GM20431 (cell line): ENCODE results near the gene CDK15.
"Not testable (repeated sequence)": the region's sequence is repeated elsewhere in the genome, so short reads cannot be mapped to it uniquely, and the experiment has no call there.

ENCODE experiments used
- in situ Hi-C: fragments of 300-500 bp; cut with MseI, MboI; formaldehyde crosslinking; loops from one replicate; pipeline ENCODE4 v1.15.0; 2020; ENCODE audit warnings: low sequenced_read_pairs; ENCODE audit not compliant: unreplicated experiment

Gene CDK15

GRCh38 chr2:201806442-201807170, at the start of gene CDK15:
Gene CDK15, plus strand, starts transcription at chr2:201806537. Its CDS starts 128 bp downstream, at chr2:201806665.
- in situ Hi-C loops = no loop called here

- in situ Hi-C loops = no loop called here
Observed at GRCh38 chr2:201758234-201758633, 48.1 kb upstream of the CDK15 start.

- in situ Hi-C loops = no loop called here
Observed at GRCh38 chr2:201758873-201759272, 47.5 kb upstream of the CDK15 start.

GRCh38 chr2:201759567-201759966, 46.8 kb upstream of the CDK15 start:
- in situ Hi-C loops = no loop called here

- in situ Hi-C loops = no loop called here
Observed at GRCh38 chr2:201761101-201761500, 45.2 kb upstream of the CDK15 start.

GRCh38 chr2:201764469-201764868, 41.9 kb upstream of the CDK15 start:
- in situ Hi-C loops = not testable (repeated sequence)

GRCh38 chr2:201765799-201766198, 40.5 kb upstream of the CDK15 start:
- in situ Hi-C loops = no loop called here

- in situ Hi-C loops = no loop called here
Observed at GRCh38 chr2:201768918-201769317, 37.4 kb upstream of the CDK15 start.

GRCh38 chr2:201769666-201770373, 36.5 kb upstream of the CDK15 start:
- in situ Hi-C loops = no loop called here

- in situ Hi-C loops = no loop called here
Observed at GRCh38 chr2:201773990-201774389, 32.3 kb upstream of the CDK15 start.

GRCh38 chr2:201774546-201774945, 31.8 kb upstream of the CDK15 start:
- in situ Hi-C loops = no loop called here

GRCh38 chr2:201775326-201775725, 31.0 kb upstream of the CDK15 start:
- in situ Hi-C loops = no loop called here

- in situ Hi-C loops = no loop called here
Observed at GRCh38 chr2:201777043-201777442, 29.3 kb upstream of the CDK15 start.

GRCh38 chr2:201777869-201778268, 28.5 kb upstream of the CDK15 start:
- in situ Hi-C loops = no loop called here

- in situ Hi-C loops = no loop called here
Observed at GRCh38 chr2:201779901-201780673, 26.2 kb upstream of the CDK15 start.

GRCh38 chr2:201780674-201781493, 25.5 kb upstream of the CDK15 start, which contains the start of gene ALS2:
Gene ALS2, minus strand, starts transcription at chr2:201780933. Its CDS starts 12,048 bp downstream, at chr2:201768885.
- in situ Hi-C loops = no loop called here

GRCh38 chr2:201781557-201782051, 24.7 kb upstream of the CDK15 start:
- in situ Hi-C loops = no loop called here

GRCh38 chr2:201784563-201784962, 21.8 kb upstream of the CDK15 start:
- in situ Hi-C loops = no loop called here

- in situ Hi-C loops = no loop called here
Observed at GRCh38 chr2:201785135-201785534, 21.2 kb upstream of the CDK15 start.

GRCh38 chr2:201786471-201786870, 19.9 kb upstream of the CDK15 start:
- in situ Hi-C loops = no loop called here
